H9 (cell line): ENCODE data around the gene PROM1. TPM values are rescaled to one million over a fixed set of nuclear protein-coding genes. Genes with fewer than 3 reads are reported as not detected.

Experiments used
- DNase-seq: peaks from one replicate; pipeline ENCODE4 v3.0.0-alpha.2; 2017
- H2AFZ ChIP-seq: one replicate; pipeline ENCODE4 v1.6.1; 2013; ENCODE audit warnings: mild to moderate bottlenecking, low read length, control low read depth, moderate library complexity
- H2AK5ac ChIP-seq: 2 replicates; pipeline ENCODE4 v1.6.1; 2013; ENCODE audit warnings: low read length, control low read depth, mixed read lengths; ENCODE audit not compliant: insufficient read length
- H2BK120ac ChIP-seq: one replicate; pipeline ENCODE4 v1.6.1; 2013; ENCODE audit warnings: low read depth, mild to moderate bottlenecking, low read length, control low read depth, inconsistent platforms; ENCODE audit not compliant: poor library complexity, severe bottlenecking
- H2BK12ac ChIP-seq: 2 replicates; pipeline ENCODE4 v1.6.1; 2013; ENCODE audit warnings: low read length, control low read depth, mixed read lengths, low read depth; ENCODE audit not compliant: insufficient read length
- H2BK15ac ChIP-seq: 2 replicates; pipeline ENCODE4 v1.6.1; 2013; ENCODE audit warnings: low read depth, low read length, control low read depth
- H2BK20ac ChIP-seq: one replicate; pipeline ENCODE4 v1.6.1; 2013; ENCODE audit warnings: low read depth, mild to moderate bottlenecking, low read length, control low read depth, inconsistent platforms; ENCODE audit not compliant: poor library complexity, severe bottlenecking
- H2BK5ac ChIP-seq: 2 replicates; pipeline ENCODE4 v1.6.1; 2013; ENCODE audit warnings: low read length, control low read depth, mixed read lengths; ENCODE audit not compliant: insufficient read length
- H3K14ac ChIP-seq: 2 replicates; pipeline ENCODE4 v1.6.1; 2013; ENCODE audit warnings: low read length, control low read depth; ENCODE audit not compliant: insufficient read depth
- H3K18ac ChIP-seq: 2 replicates; pipeline ENCODE4 v1.6.1; 2013; ENCODE audit warnings: low read depth, mild to moderate bottlenecking, mixed read lengths, low read length, control low read depth; ENCODE audit not compliant: insufficient read length
- H3K23ac ChIP-seq: 2 replicates; pipeline ENCODE4 v1.6.1; 2013; ENCODE audit warnings: low read length, control low read depth, mixed read lengths, low read depth; ENCODE audit not compliant: insufficient read length
- H3K23me2 ChIP-seq: 2 replicates; pipeline ENCODE4 v1.6.1; 2013; ENCODE audit warnings: low read depth, mild to moderate bottlenecking, mixed read lengths, low read length, control low read depth; ENCODE audit not compliant: insufficient read length, poor library complexity, severe bottlenecking
- H3K27ac ChIP-seq: 2 replicates; pipeline ENCODE4 v1.5.1; 2013; ENCODE audit warnings: low read length, control low read depth, mixed read lengths, low read depth; ENCODE audit not compliant: insufficient read length
- H3K27me3 ChIP-seq: 2 replicates; pipeline ENCODE4 v1.6.1; 2013; ENCODE audit warnings: low read length, control low read depth, inconsistent platforms; ENCODE audit not compliant: insufficient read depth
- H3K4ac ChIP-seq: 2 replicates; pipeline ENCODE4 v1.6.1; 2013; ENCODE audit warnings: low read depth, mild to moderate bottlenecking, control low read depth, inconsistent platforms, low read length, moderate library complexity
- H3K4me1 ChIP-seq: 2 replicates; pipeline ENCODE4 v1.6.1; 2013; ENCODE audit warnings: low read length, control low read depth, inconsistent platforms; ENCODE audit not compliant: insufficient read depth
- H3K4me2 ChIP-seq: 2 replicates; pipeline ENCODE4 v1.6.1; 2013; ENCODE audit warnings: low read length, control low read depth, mixed read lengths; ENCODE audit not compliant: insufficient read length, insufficient read depth
- H3K56ac ChIP-seq: 2 replicates; pipeline ENCODE4 v1.6.1; 2013; ENCODE audit warnings: low read depth, mild to moderate bottlenecking, mixed read lengths, low read length, control low read depth; ENCODE audit not compliant: insufficient read length
- H3K79me1 ChIP-seq: 2 replicates; pipeline ENCODE4 v1.6.1; 2013; ENCODE audit warnings: low read depth, mild to moderate bottlenecking, moderate library complexity, low read length, control low read depth, inconsistent platforms; ENCODE audit not compliant: insufficient read depth, poor library complexity, severe bottlenecking
- H3K79me2 ChIP-seq: 2 replicates; pipeline ENCODE4 v1.6.1; 2013; ENCODE audit warnings: low read length, control low read depth, inconsistent platforms; ENCODE audit not compliant: insufficient read depth
- H3K9ac ChIP-seq: 2 replicates; pipeline ENCODE4 v1.6.1; 2013; ENCODE audit warnings: low read length, control low read depth, mixed read lengths; ENCODE audit not compliant: insufficient read length; ENCODE audit errors: extremely low read depth
- H3K9me3 ChIP-seq: one replicate; pipeline ENCODE4 v1.6.1; 2013; ENCODE audit warnings: low read depth, low read length, inconsistent platforms; ENCODE audit not compliant: control insufficient read depth
- H3T11ph ChIP-seq: one replicate; pipeline ENCODE4 v1.6.1; 2013; ENCODE audit warnings: mild to moderate bottlenecking, low read length, control low read depth, inconsistent platforms
- H4K20me1 ChIP-seq: one replicate; pipeline ENCODE4 v1.6.1; 2013; ENCODE audit not compliant: control insufficient read depth, insufficient read length, insufficient read depth
- H4K5ac ChIP-seq: 2 replicates; pipeline ENCODE4 v1.6.1; 2013; ENCODE audit warnings: low read depth, mild to moderate bottlenecking, mixed read lengths, low read length, control low read depth; ENCODE audit not compliant: insufficient read length
- H4K8ac ChIP-seq: replicated peaks from 2 replicates; pipeline ENCODE4 v1.6.1; 2013; ENCODE audit warnings: low read length, control low read depth, mixed read lengths, low read depth; ENCODE audit not compliant: insufficient read length
- H4K91ac ChIP-seq: 2 replicates; pipeline ENCODE4 v1.6.1; 2013; ENCODE audit warnings: low read depth, mild to moderate bottlenecking, moderate library complexity, mixed read lengths, low read length, control low read depth; ENCODE audit not compliant: insufficient read length
- H3K27ac Mint-ChIP-seq, 3 experiments: 2 replicates in 2 of 3; 3 replicates in 1 of 3; pipeline ENCODE4 v1.8.0; 2020 to 2021; ENCODE audit warnings: mixed read lengths in 3 of 3, mild to moderate bottlenecking in 1 of 3, moderate library complexity in 1 of 3
- H3K27me3 Mint-ChIP-seq: 2 replicates; pipeline ENCODE4 v1.8.0; 2021; ENCODE audit warnings: low read depth, mild to moderate bottlenecking, moderate library complexity, mixed read lengths
- H3K36me3 Mint-ChIP-seq, 3 experiments: 2 replicates in 2 of 3; 3 replicates in 1 of 3; pipeline ENCODE4 v1.8.0; 2020 to 2021; ENCODE audit warnings: low read depth in 3 of 3, mixed read lengths in 3 of 3; ENCODE audit not compliant: insufficient read depth in 1 of 3
- H3K4me1 Mint-ChIP-seq, 2 experiments: 2 replicates each; pipeline ENCODE4 v1.8.0; 2020; ENCODE audit warnings: mixed read lengths in 2 of 2
- H3K4me3 Mint-ChIP-seq, 2 experiments: 2 replicates in 1 of 2; 3 replicates in 1 of 2; pipeline ENCODE4 v1.8.0; 2020 to 2021; ENCODE audit warnings: mild to moderate bottlenecking in 2 of 2, mixed read lengths in 2 of 2, moderate library complexity in 1 of 2
- H3K9me3 Mint-ChIP-seq, 2 experiments: 2 replicates in 1 of 2; 3 replicates in 1 of 2; pipeline ENCODE4 v1.8.0; 2020; ENCODE audit warnings: mild to moderate bottlenecking in 2 of 2, mixed read lengths in 2 of 2, moderate library complexity in 1 of 2
- WGBS: extraction: QIAGEN DNeasy Blood & Tissue Kit; methylation state at CpG from one replicate; pipeline ENCODE4 v1.1.7; 2013; ENCODE audit warnings: missing lambda C conversion rate, low lambda C conversion rate, mixed read lengths; ENCODE audit not compliant: insufficient read length; ENCODE audit errors: extremely low coverage; 5-methylcytosine and 5-hydroxymethylcytosine counted together
- total RNA-seq: library from RNA; stranded (reverse); gene quantifications from 2 replicates; pipeline ENCODE4 v1.2.1, GENCODE V29; 2021
- TF ChIP-seq, protein P1 (sequence below): fragments of 200-600 bp; sonication (generic); conservative IDR thresholded peaks from 3 replicates; pipeline ENCODE4 v1.8.0; 2021; ENCODE audit warnings: antibody characterized with exemption, mild to moderate bottlenecking

PROM1 gene
- total RNA-seq, 1 experiment from 2014 or later, result 98.3 TPM

DNA sequence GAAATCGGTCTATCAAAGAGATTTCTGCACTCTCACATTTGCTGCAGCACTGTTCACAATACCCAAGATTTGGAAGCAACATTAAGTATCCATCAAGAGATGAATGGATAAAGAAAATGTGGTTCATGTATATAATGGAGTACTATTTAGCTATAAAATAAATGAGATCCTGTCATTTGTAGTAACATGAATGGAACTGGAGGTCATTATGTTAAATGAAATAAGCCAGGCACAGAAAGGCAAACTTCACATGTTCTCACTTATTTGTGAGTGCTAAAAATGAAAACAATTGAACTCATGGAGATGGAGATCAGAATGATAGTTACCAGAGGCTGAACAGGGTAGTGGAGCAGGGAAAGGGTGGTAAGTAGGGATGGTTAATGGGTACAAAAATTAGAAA lies 17.0 kb upstream of the PROM1 start:
- H2BK20ac ChIP-seq, result no peak overlapping the region
- H3K79me2 ChIP-seq, result no peaks in the 10 kb centered on the region
- H2AFZ ChIP-seq, result no peak overlapping the region
- no peak overlapping the region for H2BK5ac ChIP-seq
- no peak overlapping the region for H3K27ac Mint-ChIP-seq
- no peak overlapping the region for H4K8ac ChIP-seq
- no peak overlapping the region for H3K18ac ChIP-seq
- no CpG with 5 or more reads among the region's 1 CpG for WGBS
- no peak overlapping the region for H3K4ac ChIP-seq
- TF ChIP-seq, protein P1, sequence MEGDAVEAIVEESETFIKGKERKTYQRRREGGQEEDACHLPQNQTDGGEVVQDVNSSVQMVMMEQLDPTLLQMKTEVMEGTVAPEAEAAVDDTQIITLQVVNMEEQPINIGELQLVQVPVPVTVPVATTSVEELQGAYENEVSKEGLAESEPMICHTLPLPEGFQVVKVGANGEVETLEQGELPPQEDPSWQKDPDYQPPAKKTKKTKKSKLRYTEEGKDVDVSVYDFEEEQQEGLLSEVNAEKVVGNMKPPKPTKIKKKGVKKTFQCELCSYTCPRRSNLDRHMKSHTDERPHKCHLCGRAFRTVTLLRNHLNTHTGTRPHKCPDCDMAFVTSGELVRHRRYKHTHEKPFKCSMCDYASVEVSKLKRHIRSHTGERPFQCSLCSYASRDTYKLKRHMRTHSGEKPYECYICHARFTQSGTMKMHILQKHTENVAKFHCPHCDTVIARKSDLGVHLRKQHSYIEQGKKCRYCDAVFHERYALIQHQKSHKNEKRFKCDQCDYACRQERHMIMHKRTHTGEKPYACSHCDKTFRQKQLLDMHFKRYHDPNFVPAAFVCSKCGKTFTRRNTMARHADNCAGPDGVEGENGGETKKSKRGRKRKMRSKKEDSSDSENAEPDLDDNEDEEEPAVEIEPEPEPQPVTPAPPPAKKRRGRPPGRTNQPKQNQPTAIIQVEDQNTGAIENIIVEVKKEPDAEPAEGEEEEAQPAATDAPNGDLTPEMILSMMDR, result no peak
- no peak overlapping the region for H3K4me2 ChIP-seq
- no peaks in the 10 kb centered on the region for H3K79me1 ChIP-seq
- H3K27me3 Mint-ChIP-seq, result peaks cover 3% of the 10 kb centered on the region; the same call in 1 of the 2 replicates
- H3K4me1 Mint-ChIP-seq, result peaks cover 2 to 9% of the 10 kb centered on the region in 2 experiments
- no peak overlapping the region for H3T11ph ChIP-seq
- no peaks in the 10 kb centered on the region for H4K20me1 ChIP-seq
- no peak overlapping the region for H4K5ac ChIP-seq
- H2AK5ac ChIP-seq, result no peak overlapping the region
- no peak overlapping the region for H2BK15ac ChIP-seq
- DNase-seq, result no peak
- no peak overlapping the region for H2BK12ac ChIP-seq
- H3K9me3 ChIP-seq, result no peaks in the 10 kb centered on the region
- no peaks in the 10 kb centered on the region for H3K23me2 ChIP-seq
- H3K27me3 ChIP-seq, result no peaks in the 10 kb centered on the region
- no peak overlapping the region for H3K23ac ChIP-seq
- no peaks in the 10 kb centered on the region for H3K4me1 ChIP-seq
- no peak overlapping the region for H4K91ac ChIP-seq
- no peaks in the 10 kb centered on the region for H3K9me3 Mint-ChIP-seq
- H3K9ac ChIP-seq, result no peak overlapping the region
- no peaks in the 10 kb centered on the region for H3K36me3 Mint-ChIP-seq
- no peak overlapping the region for H3K4me3 Mint-ChIP-seq
- no peak overlapping the region for H3K56ac ChIP-seq
- no peak overlapping the region for H3K27ac ChIP-seq
- no peak overlapping the region for H3K14ac ChIP-seq
- H2BK120ac ChIP-seq, result no peak overlapping the region
